Heart left ventricle (tissue), 13 donors: Measurements from ENCODE around the gene GDNF.

Experiments
- POLR2A ChIP-seq, 2 donors: fragments of 450-650 bp; IDR thresholded peaks; one replicate each; pipeline ENCODE4 v1.6.1; 2017; ENCODE audit warnings: antibody characterized with exemption in 2 of 2, mild to moderate bottlenecking in 2 of 2, moderate library complexity in 2 of 2
- TF ChIP-seq, protein P1 (sequence below), 12 donors: fragments of 200-600 bp; sonication (generic) in 4 of 12; IDR thresholded peaks; one replicate each; pipeline versions ENCODE4 v1.5.0 to v1.8.0; 2018 to 2022; ENCODE audit warnings: antibody characterized with exemption in 12 of 12, mild to moderate bottlenecking in 5 of 12
- donor health status: ischemic (EF 13 %, LVEDD 7.1; RV severe dilation, severe dysfunction).
- donor health status: DM: no; HTN: yes; CAD: no.
- donor health status: DM: no; HTN: no; CAD: no.
- donor health status: ischemic (EF 25% LVEDD 6.9; RV normal size, moderate dysfunction).
- donor health status: ischemic (EF 25% LVEDD 5.7; RV mildly dilated, moderate dysfunction).
- donor health status: ischemic (EF 35%, LVEDD 5.7; RV mildly dilated, moderate dysfunction).
- donor health status: nonischemic (EF 11% LVEDD 7.7; RV severe dilation, severe dysfunction).
- donor health status: DM: yes; HTN: yes; CAD: no.
- donor health status: PGD.
- donor health status: ischemic (EF 29% LVEDD 5.4; RV normal size, mild dysfunction).
- donor health status: nonischemic (EF 23%, LVEDD 6.1; RV moderate dilation, normal function).

DNA sequence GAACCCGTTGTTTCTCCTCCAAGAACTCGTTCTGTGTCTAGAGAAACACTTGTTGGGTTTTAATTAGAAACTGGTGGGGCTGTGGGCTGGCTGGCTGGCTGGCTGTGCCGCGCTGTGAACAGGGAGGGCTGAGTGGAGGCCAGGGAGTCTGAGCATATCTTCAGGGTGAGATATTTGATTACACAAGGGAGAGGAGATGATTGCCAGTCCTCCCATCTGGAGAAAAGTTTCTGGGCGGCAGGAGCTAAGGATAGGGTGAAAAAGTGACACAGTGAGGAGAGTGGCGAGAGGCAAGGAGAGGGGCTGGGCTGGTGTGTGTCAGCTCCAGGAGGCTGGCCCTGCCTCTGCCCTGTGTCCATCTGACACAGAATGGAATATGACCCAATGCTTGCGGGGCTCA is 63.0 kb downstream of the GDNF start:
- TF ChIP-seq, protein P1, sequence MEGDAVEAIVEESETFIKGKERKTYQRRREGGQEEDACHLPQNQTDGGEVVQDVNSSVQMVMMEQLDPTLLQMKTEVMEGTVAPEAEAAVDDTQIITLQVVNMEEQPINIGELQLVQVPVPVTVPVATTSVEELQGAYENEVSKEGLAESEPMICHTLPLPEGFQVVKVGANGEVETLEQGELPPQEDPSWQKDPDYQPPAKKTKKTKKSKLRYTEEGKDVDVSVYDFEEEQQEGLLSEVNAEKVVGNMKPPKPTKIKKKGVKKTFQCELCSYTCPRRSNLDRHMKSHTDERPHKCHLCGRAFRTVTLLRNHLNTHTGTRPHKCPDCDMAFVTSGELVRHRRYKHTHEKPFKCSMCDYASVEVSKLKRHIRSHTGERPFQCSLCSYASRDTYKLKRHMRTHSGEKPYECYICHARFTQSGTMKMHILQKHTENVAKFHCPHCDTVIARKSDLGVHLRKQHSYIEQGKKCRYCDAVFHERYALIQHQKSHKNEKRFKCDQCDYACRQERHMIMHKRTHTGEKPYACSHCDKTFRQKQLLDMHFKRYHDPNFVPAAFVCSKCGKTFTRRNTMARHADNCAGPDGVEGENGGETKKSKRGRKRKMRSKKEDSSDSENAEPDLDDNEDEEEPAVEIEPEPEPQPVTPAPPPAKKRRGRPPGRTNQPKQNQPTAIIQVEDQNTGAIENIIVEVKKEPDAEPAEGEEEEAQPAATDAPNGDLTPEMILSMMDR (IDR thresholded peaks at IDR 0.05), result no peak
- no peak for TF ChIP-seq POLR2A (IDR thresholded peaks at IDR 0.05)
